Adrenal gland (tissue), 12 donors: ENCODE results near the gene KRCC1. TPM values are rescaled to one million over a fixed set of nuclear protein-coding genes. Genes with fewer than 3 reads are reported as not detected.
"Not testable (repeated sequence)": the region's sequence is repeated elsewhere in the genome, so short reads cannot be mapped to it uniquely, and the experiment has no call there.

ENCODE experiments used
- DNase-seq, 7 donors: peaks; one replicate each; pipeline ENCODE4 v3.0.0-alpha.2; 2019 to 2020
- H3K27ac ChIP-seq, 5 donors: fragments of 200-600 bp; sonication (generic) in 4 of 5; 1 replicate in 3 of 5; 2 replicates in 2 of 5; pipeline versions ENCODE4 v1.5.1 to v1.8.0; 2016 to 2020; ENCODE audit warnings: mild to moderate bottlenecking in 1 of 5
- H3K27me3 ChIP-seq: fragments of 200-600 bp; 2 replicates; pipeline ENCODE4 v1.8.0; 2021
- H3K36me3 ChIP-seq, 2 donors: fragments of 200-600 bp; replicated peaks in 1 of 2; 1 replicate in 1 of 2; 2 replicates in 1 of 2; pipeline versions ENCODE4 v1.5.1 to v1.8.0; 2018 to 2022
- H3K4me1 ChIP-seq, 2 donors: fragments of 200-600 bp; replicated peaks in 1 of 2; 1 replicate in 1 of 2; 2 replicates in 1 of 2; pipeline versions ENCODE4 v1.5.1 to v1.8.0; 2018 to 2021
- H3K4me3 ChIP-seq, 4 donors: fragments of 200-600 bp; sonication (generic) in 3 of 4; one replicate each; pipeline ENCODE4 v1.5.1; 2016 to 2018
- H3K9me3 ChIP-seq, 3 donors: fragments of 200-600 bp; sonication (generic) in 1 of 3; replicated peaks in 1 of 3; 1 replicate in 2 of 3; 2 replicates in 1 of 3; pipeline versions ENCODE4 v1.5.1 to v1.8.0; 2016 to 2021
- CTCF ChIP-seq, 6 experiments: fragments of 450-650 bp in 4 of 6; fragments of 200-600 bp in 2 of 6; sonication (generic) in 1 of 6; IDR thresholded peaks; 1 replicate in 5 of 6; 2 replicates in 1 of 6; pipeline versions ENCODE4 v1.5.1 to v1.8.0; 2016 to 2021; ENCODE audit warnings: antibody characterized with exemption in 6 of 6, mild to moderate bottlenecking in 2 of 6, moderate library complexity in 1 of 6
- POLR2A ChIP-seq, 2 donors: fragments of 450-650 bp; IDR thresholded peaks; one replicate each; pipeline ENCODE4 v1.6.1; 2017; ENCODE audit warnings: antibody characterized with exemption in 2 of 2, mild to moderate bottlenecking in 2 of 2, moderate library complexity in 1 of 2
- WGBS, 4 donors: extraction: QIAGEN DNeasy Blood & Tissue Kit in 2 of 4; methylation state at CpG; one replicate each; pipeline versions ENCODE4 v1.1.5 to v1.1.7; 2013 to 2017; 5-methylcytosine and 5-hydroxymethylcytosine counted together
- intact Hi-C, 2 donors: fragments of 100-400 bp; cut with DNase I; formaldehyde crosslinking; loops; one replicate each; pipeline versions ENCODE4 v1.14.1 to v1.15.0; 2022 to 2023
- polyA plus RNA-seq, 3 donors: library from polyadenylated mRNA; stranded (reverse); fragments of 200-250 nt in 2 of 3; fragments of 350-450 nt in 1 of 3; fragmentation: Illumina TruSeq in 1 of 3; extraction: RNeasy Lipid Tissue Mini Kit (QIAGEN cat#74804) in 1 of 3; gene quantifications; one replicate each; pipeline ENCODE4 v1.2.3, GENCODE V29; 2013 to 2014
- total RNA-seq, 9 donors: library from RNA; depleted of rRNA in 4 of 9; stranded (reverse); fragments of >200 nt in 4 of 9; fragments of 120-200 nt in 1 of 9; fragmentation: NEBNext Ultra II Directional in 1 of 9; extraction: Animal tissue kit (Norgen Biotek cat#: 25700) in 1 of 9; gene quantifications; one replicate each; pipeline versions ENCODE4 v1.1.0 to v1.2.4, GENCODE V29; 2013 to 2023
- donor health status: healthy with polysubstance abuse.
- donor health status: Bipolar disorder and iron deficiency.
- donor health status: DM: yes; HTN: yes; CAD: no.
- donor health status: DM: no; HTN: no; CAD: no.
- donor health status: DM: no; HTN: no; CAD: no.
- donor health status: DM: yes; HTN: yes; CAD: no.

Gene KRCC1
- total and polyA plus RNA-seq, 12 donors: 12.0 to 40.2 (median 20.5) TPM

- no peaks in the 10 kb centered on the region for H3K9me3 ChIP-seq
- no peaks in the 10 kb centered on the region for H3K36me3 ChIP-seq
- no peak overlapping the region for H3K4me3 ChIP-seq
- no peak overlapping the region for H3K27ac ChIP-seq
- H3K27me3 ChIP-seq: no peaks in the 10 kb centered on the region
- DNase-seq: no peak
- no peak for TF ChIP-seq POLR2A (IDR thresholded peaks at IDR 0.05)
- TF ChIP-seq CTCF (IDR thresholded peaks at IDR 0.05): no peak
- 91 to 93% (median 91%) methylated on average over 16 of the region's 16 CpGs for WGBS, 4 donors
- H3K4me1 ChIP-seq: peaks cover 0 to 2% of the 10 kb centered on the region in 2 donors
- intact Hi-C loops: no loop called here
Measured at GRCh38 chr2:88006912-88007439, 48.6 kb downstream of the KRCC1 start.

GRCh38 chr2:88005776-88006175 lies 49.8 kb downstream of the KRCC1 start:
- intact Hi-C loops: no loop called here
- WGBS, 4 donors: 71 to 87% (median 80%) methylated on average over 6 of the region's 6 CpGs
- Histone ChIP-seq H3K4me3 (no peak overlapping the region), H3K4me1 (peaks cover 0 to 7% of the 10 kb centered on the region in 2 donors), H3K27ac (no peak overlapping the region), H3K27me3 (no peaks in the 10 kb centered on the region), H3K36me3 (no peaks in the 10 kb centered on the region), H3K9me3 (no peaks in the 10 kb centered on the region)
- no peak for TF ChIP-seq CTCF (IDR thresholded peaks at IDR 0.05)
- TF ChIP-seq POLR2A (IDR thresholded peaks at IDR 0.05): no peak
- no peak for DNase-seq

- WGBS, 4 donors: 45 to 66% (median 55%) methylated on average over 34 of the region's 34 CpGs
Measured at GRCh38 chr2:88003074-88003755, 52.4 kb downstream of the KRCC1 start.

GRCh38 chr2:88002359-88002707 lies 53.2 kb downstream of the KRCC1 start:
- intact Hi-C loops: no loop called here
- no peak for TF ChIP-seq POLR2A (IDR thresholded peaks at IDR 0.05)
- TF ChIP-seq CTCF (IDR thresholded peaks at IDR 0.05): no peak
- H3K9me3 ChIP-seq: no peaks in the 10 kb centered on the region
- H3K4me1 ChIP-seq: peaks cover 0 to 7% of the 10 kb centered on the region in 2 donors
- 90 to 96% (median 91%) methylated on average over 6 of the region's 6 CpGs for WGBS, 4 donors
- H3K27me3 ChIP-seq: no peaks in the 10 kb centered on the region
- no peak overlapping the region for H3K27ac ChIP-seq
- no peak overlapping the region for H3K4me3 ChIP-seq
- H3K36me3 ChIP-seq: no peaks in the 10 kb centered on the region
- DNase-seq: no peak

More at GRCh38 chr2:88003074-88003755, 52.4 kb downstream of the KRCC1 start:
- Histone ChIP-seq H3K9me3 (no peaks in the 10 kb centered on the region), H3K27ac (no peak overlapping the region), H3K36me3 (no peaks in the 10 kb centered on the region), H3K4me3 (no peak overlapping the region), H3K27me3 (no peaks in the 10 kb centered on the region), H3K4me1 (peaks cover 0 to 7% of the 10 kb centered on the region in 2 donors)
- no peak for DNase-seq
- TF ChIP-seq POLR2A (IDR thresholded peaks at IDR 0.05): no peak
- TF ChIP-seq CTCF (IDR thresholded peaks at IDR 0.05): no peak
- intact Hi-C loops: no loop called here

- H3K9me3 ChIP-seq, H3K36me3 ChIP-seq, DNase-seq, H3K4me1 ChIP-seq, H3K27ac ChIP-seq, H3K4me3 ChIP-seq, H3K27me3 ChIP-seq, intact Hi-C loops: not testable (repeated sequence)
- 60 to 96% (median 63%) methylated on average over 2 to 3 of the region's 3 CpGs for WGBS, 4 donors
Measured at GRCh38 chr2:88000474-88000873, 55.1 kb downstream of the KRCC1 start.
